Measurements from ENCODE around the gene REXO2.

REXO2 gene

DNA sequence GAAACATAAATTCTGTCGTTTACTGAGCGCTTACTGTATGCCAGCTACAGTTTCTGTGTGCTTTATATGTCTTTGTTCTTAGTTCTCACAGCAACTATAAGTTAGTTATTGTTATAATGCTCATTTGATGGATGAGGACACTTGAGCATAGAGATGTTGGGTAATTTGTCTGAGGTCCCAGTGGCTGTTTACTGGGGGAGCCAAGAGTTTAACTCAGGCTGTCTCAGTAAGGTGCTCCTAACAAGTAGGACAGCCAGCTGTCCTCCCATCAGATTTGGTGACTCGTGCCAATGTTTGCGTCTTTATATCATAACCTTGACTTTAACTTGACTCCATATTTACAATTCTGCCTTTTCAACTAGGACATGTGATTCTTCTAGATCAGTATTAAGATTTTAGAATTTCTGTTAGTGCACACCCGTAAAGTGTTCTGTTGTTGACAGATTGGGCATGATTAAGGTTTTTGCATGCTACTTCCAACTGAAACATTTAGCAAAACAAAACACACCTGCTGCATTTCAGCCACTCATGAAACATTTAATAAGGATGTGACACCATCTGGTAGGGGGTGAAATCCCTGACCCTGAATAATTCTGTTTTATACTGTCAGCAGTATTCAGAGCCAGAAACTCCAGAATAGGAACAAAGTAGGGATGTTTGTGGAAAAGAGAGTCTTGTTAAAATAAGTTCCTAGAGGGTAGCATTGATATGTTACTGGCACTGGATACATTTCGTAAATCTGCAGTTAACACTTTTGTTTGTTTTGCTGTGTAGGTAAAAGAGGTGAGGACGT, 1.9 kb downstream of the REXO2 start:
- peak; percentile 8 for DNase-seq (ENCODE audit: low read depth)

DNA sequence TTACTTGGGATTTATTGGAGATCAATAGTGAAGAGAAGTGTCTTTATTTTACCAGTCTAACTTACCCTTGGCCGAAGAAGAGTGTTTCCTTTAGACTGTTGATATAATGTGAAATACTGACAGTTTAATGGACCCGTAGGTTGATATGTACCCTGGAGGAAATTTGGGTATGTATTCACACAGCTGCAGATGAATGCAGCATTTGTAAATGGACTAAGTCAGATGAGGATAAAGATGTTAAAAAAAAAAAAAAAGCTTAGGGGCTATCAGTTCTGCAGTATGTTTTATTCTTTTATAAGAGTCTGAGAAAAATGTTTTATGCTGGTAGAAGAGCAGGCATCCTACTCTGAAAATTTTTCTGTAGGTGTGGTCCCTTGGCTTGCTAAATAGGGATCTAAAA, 2.7 kb downstream of the REXO2 start:
- DNase-seq (ENCODE audit: low read depth), result no peak

DNA sequence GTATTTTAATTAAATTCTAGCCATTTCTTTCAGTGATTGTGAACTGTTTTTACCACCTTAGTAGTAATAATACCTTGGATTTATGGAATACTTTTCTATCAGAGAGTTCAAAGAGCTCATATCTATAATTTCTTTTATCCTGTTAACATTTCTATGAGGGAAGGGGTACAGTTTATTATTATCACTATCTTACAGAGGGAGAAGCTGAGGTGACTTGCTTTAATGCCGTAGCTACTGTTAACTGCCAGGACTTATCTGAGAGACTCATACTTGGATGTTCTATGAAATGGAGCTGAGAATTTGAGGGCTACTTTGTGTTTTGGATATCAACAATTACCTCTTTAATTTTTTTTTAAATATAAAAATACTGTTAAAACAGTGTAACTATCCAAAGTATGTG, 3.3 kb downstream of the REXO2 start:
- no peak for DNase-seq (ENCODE audit: low read depth)

DNA sequence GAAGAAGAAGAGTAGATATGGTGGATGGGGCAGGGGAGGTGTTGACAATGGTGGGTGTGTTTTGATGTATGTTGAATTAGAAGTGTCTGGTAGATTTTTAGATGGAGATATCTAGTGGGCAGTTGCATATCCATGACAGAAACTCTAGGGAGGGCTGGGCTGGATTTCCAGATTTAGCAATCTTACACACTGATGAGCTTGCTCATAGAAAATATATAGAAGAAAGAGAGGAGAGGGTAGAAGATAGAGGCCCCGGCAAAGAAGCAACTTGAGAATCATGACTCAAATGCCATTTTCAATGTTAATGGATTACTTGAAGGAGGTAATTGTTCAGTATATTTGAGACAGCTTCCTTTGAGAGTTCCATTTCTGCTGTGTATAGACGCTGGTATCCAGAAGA, 8.2 kb downstream of the REXO2 start:
- DNase-seq (ENCODE audit: low read depth), result no peak

DNA sequence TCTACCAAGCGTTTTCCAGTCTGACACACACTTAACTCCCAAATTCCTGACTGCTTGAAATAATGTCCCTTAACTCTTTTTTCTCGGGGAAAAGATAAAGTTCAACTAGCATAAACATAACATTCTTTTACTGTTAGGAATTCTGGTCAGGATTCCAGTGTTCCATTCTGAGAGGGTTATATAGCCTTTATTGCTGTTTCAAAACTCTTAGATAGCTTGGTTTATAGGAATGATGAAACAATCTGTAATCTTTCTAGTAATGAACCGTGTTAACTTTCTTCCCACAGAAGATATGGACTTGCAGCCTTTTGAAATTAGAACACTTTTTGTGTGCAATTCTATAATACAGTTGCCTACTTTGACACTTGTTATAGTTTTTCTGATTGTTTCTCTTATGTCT, 8.6 kb downstream of the REXO2 start:
- DNase-seq (ENCODE audit: low read depth), result no peak

DNA sequence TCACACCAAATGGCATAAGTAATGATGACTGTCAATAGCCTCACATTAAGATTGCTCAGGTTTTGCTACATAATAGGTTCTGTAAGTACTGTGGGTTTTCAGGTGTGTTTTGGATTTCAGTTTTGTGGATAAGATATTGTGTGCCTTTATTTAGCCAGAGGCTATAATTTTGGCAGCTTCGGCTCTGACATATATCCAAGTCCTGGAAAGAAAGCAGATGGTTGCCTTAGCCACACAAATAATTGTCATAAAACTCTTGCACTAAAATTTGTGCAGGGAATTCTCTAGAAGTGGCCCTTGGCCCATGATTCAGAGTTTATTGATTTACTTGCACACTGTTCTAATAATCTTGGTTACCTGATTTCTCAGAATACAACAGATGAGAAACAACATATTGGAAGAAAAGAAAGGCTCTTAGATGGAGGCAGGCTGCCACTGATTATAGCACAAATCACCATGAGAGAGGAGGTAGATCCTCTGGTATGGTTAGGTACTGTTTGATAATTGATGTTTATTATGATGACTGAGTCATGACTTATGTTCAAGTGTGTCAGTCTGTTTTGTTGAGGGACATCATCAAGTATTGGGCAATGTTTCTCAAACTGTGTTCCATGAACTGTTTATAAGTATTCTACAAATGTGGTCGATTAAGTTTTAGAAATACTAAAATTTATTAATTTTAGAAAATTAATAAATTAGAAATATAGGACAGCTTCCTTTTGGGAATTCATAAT, 9.6 kb downstream of the REXO2 start:
- peak; percentile 37 for DNase-seq (ENCODE audit: low read depth)

DNA sequence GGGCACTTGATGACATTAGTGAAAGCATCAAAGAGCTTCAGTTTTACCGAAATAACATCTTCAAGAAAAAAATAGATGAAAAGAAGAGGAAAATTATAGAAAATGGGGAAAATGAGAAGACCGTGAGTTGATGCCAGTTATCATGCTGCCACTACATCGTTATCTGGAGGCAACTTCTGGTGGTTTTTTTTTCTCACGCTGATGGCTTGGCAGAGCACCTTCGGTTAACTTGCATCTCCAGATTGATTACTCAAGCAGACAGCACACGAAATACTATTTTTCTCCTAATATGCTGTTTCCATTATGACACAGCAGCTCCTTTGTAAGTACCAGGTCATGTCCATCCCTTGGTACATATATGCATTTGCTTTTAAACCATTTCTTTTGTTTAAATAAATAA, 10.6 kb downstream of the REXO2 start:
- no peak for DNase-seq (ENCODE audit: low read depth)

DNA sequence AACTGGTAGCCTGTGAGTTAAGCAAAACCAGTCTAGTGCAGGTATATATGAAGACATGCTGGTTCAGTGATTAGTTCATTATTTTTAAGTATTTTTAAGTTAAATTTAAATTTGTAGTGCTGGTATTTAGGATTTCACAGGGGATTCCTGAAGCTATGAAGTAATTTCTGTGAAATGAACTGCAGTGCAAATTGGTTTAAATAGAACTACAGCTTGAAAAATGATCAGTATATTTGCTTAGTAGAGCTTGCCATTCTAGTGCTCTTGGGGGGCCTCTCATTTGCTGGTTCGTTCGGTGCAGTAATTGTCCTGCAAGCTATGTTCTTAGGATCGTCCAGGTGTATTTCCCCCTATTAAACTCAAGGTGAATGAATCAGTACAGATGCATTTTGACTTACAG, 13.1 kb downstream of the REXO2 start:
- DNase-seq (ENCODE audit: low read depth), result no peak

DNA sequence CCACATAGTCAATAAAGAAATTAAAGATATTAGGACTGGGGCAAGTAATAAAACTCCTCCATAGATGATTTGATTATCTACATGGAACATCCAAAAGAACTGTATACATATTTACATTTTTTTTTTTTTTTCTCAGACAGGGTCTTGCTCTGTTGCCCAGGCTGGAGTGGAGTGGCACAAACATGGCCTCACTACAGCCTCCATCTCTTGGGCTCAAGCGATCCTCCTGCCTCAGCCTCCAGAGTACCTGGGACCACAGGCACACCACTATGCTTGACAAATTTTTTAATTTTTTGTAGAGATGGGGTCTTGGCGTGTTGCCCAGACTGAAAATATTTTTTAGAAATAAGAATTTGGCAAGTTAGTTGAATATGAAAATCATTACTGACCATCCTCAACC, 24.7 kb downstream of the REXO2 start:
- no peak for DNase-seq (ENCODE audit: low read depth)

DNA sequence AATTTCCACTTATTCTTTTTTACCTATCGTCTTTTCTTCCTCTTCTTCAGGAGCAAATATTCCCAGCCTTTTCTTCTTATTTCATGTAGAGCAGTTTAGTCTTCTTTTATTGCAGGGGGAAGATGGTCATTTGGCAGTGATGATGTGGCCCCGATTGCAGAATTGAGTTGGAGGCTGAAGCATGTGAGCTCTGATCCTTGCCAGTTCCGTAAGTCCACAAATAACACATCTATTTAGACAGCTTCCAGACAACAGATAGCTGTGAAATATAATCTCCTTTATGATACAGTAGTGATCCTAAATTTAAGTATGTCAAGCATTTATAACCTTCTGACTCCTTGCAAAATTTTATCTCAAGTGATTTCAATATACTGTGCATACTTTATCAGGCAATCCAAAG, 27.5 kb downstream of the REXO2 start:
- DNase-seq (ENCODE audit: low read depth), result no peak

DNA sequence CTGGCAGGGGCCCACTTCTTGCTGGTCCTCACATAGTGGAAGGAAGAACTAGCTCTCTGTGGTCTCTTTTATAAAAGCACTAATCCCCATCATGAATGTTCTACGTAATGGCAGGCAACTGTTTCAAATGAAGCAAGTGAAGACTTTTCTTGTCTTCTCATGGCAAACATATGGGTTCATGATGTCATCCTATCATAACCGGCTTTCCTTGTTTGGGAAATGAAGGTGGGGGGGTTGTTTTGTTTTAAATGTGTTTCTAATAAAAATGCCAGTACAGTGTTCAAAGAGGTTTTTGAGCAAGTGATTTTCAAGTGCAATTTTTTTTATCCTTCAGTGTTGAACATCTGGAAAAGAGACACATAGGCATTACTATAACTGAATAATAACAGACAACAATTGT, 33.4 kb downstream of the REXO2 start:
- DNase-seq (ENCODE audit: low read depth), result no peak

DNA sequence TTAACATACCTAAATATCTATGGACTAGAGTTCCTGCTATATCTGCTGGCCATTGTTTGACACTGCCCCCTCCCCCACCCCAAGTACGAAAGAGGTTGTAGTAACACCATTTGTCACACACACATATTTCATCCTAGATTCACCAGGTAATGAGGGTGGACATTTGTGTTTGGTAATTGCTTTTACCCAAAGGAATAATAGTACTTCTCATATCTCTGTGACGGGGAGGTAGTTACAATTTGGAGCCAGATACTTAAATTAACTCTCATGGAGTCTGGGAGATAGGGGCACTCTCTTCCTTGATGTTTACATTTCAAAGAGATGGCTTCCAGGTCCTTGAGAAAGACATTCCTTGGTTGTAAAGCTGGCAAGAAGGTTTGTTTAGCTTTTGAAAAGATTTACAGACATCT, 38.7 kb downstream of the REXO2 start:
- DNase-seq (ENCODE audit: low read depth), result no peak

DNA sequence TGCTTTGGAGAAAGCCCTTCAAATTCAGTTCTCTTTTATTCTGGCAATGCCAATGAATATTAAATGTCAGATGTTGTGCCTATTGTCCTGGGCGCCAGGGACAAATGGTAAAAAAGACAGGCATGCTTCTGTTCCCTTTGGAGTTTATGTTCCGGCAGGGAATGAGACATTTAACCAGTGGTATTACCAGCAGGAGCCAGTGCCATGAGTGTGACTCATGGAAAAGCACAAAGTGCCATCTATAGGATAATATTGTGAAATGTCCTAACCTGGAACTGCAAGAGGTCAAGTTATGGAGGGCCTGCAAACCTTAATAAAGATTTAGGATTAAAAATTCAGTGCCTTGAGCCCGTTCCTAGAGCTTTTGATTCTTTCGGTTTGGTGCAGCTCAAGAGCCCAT, 39.5 kb downstream of the REXO2 start:
- peak; percentile 33 for DNase-seq (ENCODE audit: low read depth)

DNA sequence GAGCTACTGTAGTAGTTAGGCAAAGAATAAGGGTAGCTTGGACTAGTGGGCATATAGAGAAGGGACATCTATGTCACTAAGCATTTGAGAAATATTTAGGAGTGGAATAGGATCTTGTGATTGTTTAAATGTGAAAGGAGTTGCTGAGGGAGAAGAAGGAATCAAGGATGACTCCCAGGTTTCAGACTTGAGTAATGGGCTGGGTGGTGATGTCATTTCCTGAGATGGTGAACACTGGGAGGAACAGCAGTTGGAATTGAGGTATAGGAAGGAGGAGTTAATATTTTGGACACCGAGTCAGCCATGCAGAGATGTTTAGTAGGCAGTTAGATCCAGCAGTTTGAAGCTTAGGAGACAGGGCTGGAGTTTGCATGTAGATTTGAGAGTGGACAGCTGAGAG, 40.1 kb downstream of the REXO2 start:
- peak; percentile 38 for DNase-seq (ENCODE audit: low read depth)

DNA sequence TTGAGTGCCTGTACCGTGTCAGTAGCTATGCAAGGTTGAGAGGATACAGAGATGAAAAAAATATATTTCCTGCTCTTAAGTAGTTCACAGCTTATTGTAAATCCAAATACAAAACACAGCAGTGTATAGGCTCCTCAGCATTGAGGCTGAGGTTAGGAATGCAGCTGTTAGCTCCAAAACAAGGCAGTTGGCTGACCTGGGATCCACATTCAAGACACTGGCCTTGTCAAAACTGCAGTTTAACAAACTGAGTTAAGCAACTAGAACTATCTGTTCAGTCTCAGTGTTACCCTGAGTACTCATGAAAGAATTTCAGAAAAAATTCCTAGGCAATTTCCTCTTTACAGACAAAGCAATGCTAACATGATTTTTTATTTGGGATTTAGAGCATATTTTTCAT, 42.8 kb downstream of the REXO2 start:
- no peak for DNase-seq (ENCODE audit: low read depth)

DNA sequence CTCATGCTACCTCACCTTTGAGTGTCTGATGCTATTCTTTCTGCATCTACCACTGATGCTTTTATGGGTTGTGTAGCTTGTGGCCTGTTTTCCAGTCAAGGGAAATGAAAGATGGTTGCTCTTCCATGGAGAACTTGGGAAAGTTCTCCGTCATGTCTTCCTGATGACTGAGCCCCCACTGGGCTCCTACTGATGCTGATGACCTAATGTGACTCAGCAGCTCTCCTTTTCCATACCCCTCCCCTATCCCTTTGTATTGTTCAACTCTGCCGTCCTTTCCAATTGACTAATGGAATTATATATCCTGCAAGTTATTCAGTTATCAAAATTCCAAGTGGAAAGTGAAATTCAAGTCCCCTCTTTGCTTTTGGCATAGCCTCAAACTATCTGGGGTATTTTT, 44.7 kb downstream of the REXO2 start:
- no peak for DNase-seq (ENCODE audit: low read depth)

DNA sequence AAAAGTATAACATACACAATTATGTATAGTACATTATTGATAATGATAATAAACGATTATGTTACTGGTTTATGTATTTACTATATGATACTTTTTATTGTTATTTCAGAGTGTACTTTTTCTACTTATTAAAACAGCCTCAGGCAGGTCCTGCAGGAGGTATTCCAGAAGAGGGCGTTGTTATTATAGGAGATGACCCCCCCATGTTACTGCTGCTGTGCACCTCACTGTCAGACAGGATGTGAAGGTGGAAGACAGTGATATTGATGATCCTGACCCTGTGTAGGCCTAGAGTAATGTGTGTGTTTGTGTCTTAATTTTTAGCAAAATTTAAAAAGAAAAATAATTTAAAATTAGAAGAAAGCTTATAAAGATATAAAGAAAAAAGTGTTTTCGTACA, 57.6 kb downstream of the REXO2 start:
- peak; percentile 3 for DNase-seq (ENCODE audit: low read depth)

DNA sequence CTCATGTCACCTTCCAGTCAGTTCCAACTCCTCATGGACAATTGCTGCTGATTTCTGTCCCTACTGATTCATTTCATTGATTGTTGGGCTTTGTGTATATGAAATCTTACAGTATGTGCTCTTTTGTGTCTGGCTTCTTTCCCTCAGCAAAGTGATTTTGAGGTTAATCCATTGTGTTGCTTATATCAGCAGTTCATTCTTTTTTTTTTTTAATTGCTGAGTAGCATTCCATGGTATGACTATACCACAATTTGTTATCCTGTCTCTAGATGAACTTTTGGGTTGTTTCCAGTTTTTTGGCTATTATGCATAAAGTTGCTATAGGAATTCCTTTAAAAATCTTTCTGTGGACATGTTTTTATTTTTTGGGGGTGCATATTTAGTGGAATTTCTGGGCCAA, 60.5 kb downstream of the REXO2 start:
- DNase-seq (ENCODE audit: low read depth), result no peak
